ENCODE data around the gene CISH.

Gene CISH

GRCh38 chr3:50623840-50624474, 12.4 kb upstream of the CISH start:
- DNase-seq (ENCODE audit: low read depth), result peak; percentile 66

GRCh38 chr3:50622881-50623280, 11.3 kb upstream of the CISH start:
- no peak for DNase-seq (ENCODE audit: low read depth)
- no peak overlapping the region for H3K4me3 ChIP-seq (ENCODE audit: low read depth, low read length)
- TF ChIP-seq CTCF (IDR thresholded peaks at IDR 0.05; ENCODE audit: insufficient read depth, low read depth, low read length, missing control alignments), result no peak

More at GRCh38 chr3:50623840-50624474, 12.4 kb upstream of the CISH start:
- no peak overlapping the region for H3K4me3 ChIP-seq (ENCODE audit: low read depth, low read length)
- no peak for TF ChIP-seq CTCF (IDR thresholded peaks at IDR 0.05; ENCODE audit: insufficient read depth, low read depth, low read length, missing control alignments)

- no peak for DNase-seq (ENCODE audit: low read depth)
- H3K4me3 ChIP-seq (ENCODE audit: low read depth, low read length), result no peak overlapping the region
- no peak for TF ChIP-seq CTCF (IDR thresholded peaks at IDR 0.05; ENCODE audit: insufficient read depth, low read depth, low read length, missing control alignments)
These were observed 9.2 kb upstream of the CISH start for GRCh38 chr3:50620820-50621219.

GRCh38 chr3:50620420-50620819, 8.8 kb upstream of the CISH start:
- H3K4me3 ChIP-seq (ENCODE audit: low read depth, low read length), result no peak overlapping the region
- TF ChIP-seq CTCF (IDR thresholded peaks at IDR 0.05; ENCODE audit: insufficient read depth, low read depth, low read length, missing control alignments), result no peak
- no peak for DNase-seq (ENCODE audit: low read depth)

- no peak for DNase-seq (ENCODE audit: low read depth)
- no peak for TF ChIP-seq CTCF (IDR thresholded peaks at IDR 0.05; ENCODE audit: insufficient read depth, low read depth, low read length, missing control alignments)
- H3K4me3 ChIP-seq (ENCODE audit: low read depth, low read length), result peak overlapping the region; percentile 79
These were observed 6.4 kb upstream of the CISH start for GRCh38 chr3:50617911-50618481.

GRCh38 chr3:50617096-50617791, 5.7 kb upstream of the CISH start, which contains the start of gene MAPKAPK3:
TSS of gene MAPKAPK3 (plus strand) at chr3:50617151. CDS start at chr3:50617566, 415 bp downstream.
- H3K4me3 ChIP-seq (ENCODE audit: low read depth, low read length), result peak within 1 kb of the TSS; percentile 79
- no peak for TF ChIP-seq CTCF (IDR thresholded peaks at IDR 0.05; ENCODE audit: insufficient read depth, low read depth, low read length, missing control alignments)
- peak; percentile 28 for DNase-seq (ENCODE audit: low read depth)
